Endothelial cell of umbilical vein (primary cell): ENCODE results near the gene CPLX1.
"Not testable (repeated sequence)": the region's sequence is repeated elsewhere in the genome, so short reads cannot be mapped to it uniquely, and the experiment has no call there.

Experiments
- CTCF ChIP-seq, 2 donors: IDR thresholded peaks; 1 replicate in 1 of 2; 2 replicates in 1 of 2; pipeline ENCODE4 v1.5.1; 2011; ENCODE audit warnings: low read length in 2 of 2, mild to moderate bottlenecking in 2 of 2, moderate library complexity in 2 of 2, control low read depth in 1 of 2, inconsistent platforms in 1 of 2, low read depth in 1 of 2; ENCODE audit not compliant: insufficient read depth in 1 of 2; ENCODE audit errors: extremely low read depth in 1 of 2
- EZH2 ChIP-seq: IDR thresholded peaks from 2 replicates; pipeline ENCODE4 v1.6.1; 2012; ENCODE audit warnings: borderline replicate concordance, low read depth, mild to moderate bottlenecking, moderate library complexity, low read length, inconsistent platforms; ENCODE audit not compliant: severe bottlenecking
- FOS ChIP-seq: IDR thresholded peaks from 2 replicates; pipeline ENCODE4 v1.6.1; 2011; ENCODE audit warnings: mild to moderate bottlenecking, low read length, moderate library complexity, borderline replicate concordance; ENCODE audit not compliant: insufficient read depth
- JUN ChIP-seq: IDR thresholded peaks from 2 replicates; pipeline ENCODE4 v1.6.1; 2011; ENCODE audit warnings: borderline replicate concordance, low read depth; ENCODE audit not compliant: insufficient read length, insufficient read depth

- TF ChIP-seq CTCF (IDR thresholded peaks at IDR 0.05; ENCODE audit: extremely low read depth in 1 of 2, insufficient read depth in 1 of 2, low read depth in 1 of 2, low read length in 2 of 2); FOS; JUN; EZH2: not testable (repeated sequence)
Observed at GRCh38 chr4:759810-760209, 66.1 kb downstream of the CPLX1 start.
